ENCODE data around the gene ADAMTS17. TPM values are rescaled to one million over a fixed set of nuclear protein-coding genes. Genes with fewer than 3 reads are reported as not detected.

Gene ADAMTS17
- total RNA-seq, 2 experiments from 2014 or later = 0.99 to 1.2 TPM

Other genes with a start within 250 kb of the ADAMTS17 start
- gene CERS3, start 187.0 kb upstream of the ADAMTS17 start, total RNA-seq = under 1 TPM; 0.19 to 0.31 TPM

Data from activated CD4-positive, alpha-beta memory T cell treated with anti-CD3 and anti-CD28 coated beads for 36 hours (primary cell).